Activated CD8-positive, alpha-beta memory T cell treated with anti-CD3 and anti-CD28 coated beads, Interleukin-2, amount 50 U/mL, for 4 hours (primary cell): ENCODE measurements around the gene LILRB4.
"Not testable (repeated sequence)": the region's sequence is repeated elsewhere in the genome, so short reads cannot be mapped to it uniquely, and the experiment has no call there.

Source experiments
- DNase-seq: peaks from one replicate; pipeline ENCODE4 v3.0.0-alpha.2; 2020

Gene LILRB4

GRCh38 chr19:54653181-54653809, 9.5 kb upstream of the LILRB4 start:
- no peak for DNase-seq

- no peak for DNase-seq
Measured at GRCh38 chr19:54654447-54655321, 8.1 kb upstream of the LILRB4 start.

- no peak for DNase-seq
Measured at GRCh38 chr19:54659300-54659699, 3.5 kb upstream of the LILRB4 start.

- DNase-seq: no peak
Measured at GRCh38 chr19:54660306-54660705, 2.5 kb upstream of the LILRB4 start.

GRCh38 chr19:54660964-54661363, 1.8 kb upstream of the LILRB4 start:
- DNase-seq: no peak

- DNase-seq: no peak
Measured at GRCh38 chr19:54661846-54662481, 821 bp upstream of the LILRB4 start.

GRCh38 chr19:54665530-54665929, 2.7 kb downstream of the LILRB4 start:
- DNase-seq: no peak

GRCh38 chr19:54667217-54667616, 4.4 kb downstream of the LILRB4 start:
- DNase-seq: no peak

- DNase-seq: no peak
Measured at GRCh38 chr19:54668353-54668752, 5.6 kb downstream of the LILRB4 start.

GRCh38 chr19:54670576-54671357, 8.0 kb downstream of the LILRB4 start:
- DNase-seq: no peak

- DNase-seq: no peak
Measured at GRCh38 chr19:54673222-54673621, 10.4 kb downstream of the LILRB4 start.

- no peak for DNase-seq
Measured at GRCh38 chr19:54674021-54674617, 11.3 kb downstream of the LILRB4 start.

- not testable (repeated sequence) for DNase-seq
Measured at GRCh38 chr19:54676210-54676834, 13.5 kb downstream of the LILRB4 start.

- no peak for DNase-seq
Measured at GRCh38 chr19:54677217-54677616, 14.4 kb downstream of the LILRB4 start.

GRCh38 chr19:54681596-54681995, 18.8 kb downstream of the LILRB4 start:
- DNase-seq: not testable (repeated sequence)

GRCh38 chr19:54682306-54682856, 19.6 kb downstream of the LILRB4 start:
- no peak for DNase-seq

GRCh38 chr19:54684527-54684926, 21.7 kb downstream of the LILRB4 start:
- no peak for DNase-seq

- no peak for DNase-seq
Measured at GRCh38 chr19:54691582-54692297, 29.0 kb downstream of the LILRB4 start.

- no peak for DNase-seq
Measured at GRCh38 chr19:54692298-54692615, 29.5 kb downstream of the LILRB4 start.

GRCh38 chr19:54694648-54695047, 31.9 kb downstream of the LILRB4 start:
- no peak for DNase-seq

GRCh38 chr19:54696117-54696548, 33.3 kb downstream of the LILRB4 start:
- no peak for DNase-seq
